A172 (cell line): ENCODE data around the gene GNG2. TPM values are rescaled to one million over a fixed set of nuclear protein-coding genes. Genes with fewer than 3 reads are reported as not detected.

Experiments
- DNase-seq: peaks from one replicate; pipeline ENCODE4 v3.0.0-alpha.2; 2015; ENCODE audit warnings: low spot score
- total RNA-seq: library from RNA; depleted of rRNA; stranded (reverse); fragments of >200 nt; shearing (Covaris generic); gene quantifications from 2 replicates; pipeline ENCODE4 v1.2.3, GENCODE V29; 2014; rRNA removed

The GNG2 gene
- total RNA-seq = 3.8 and 8.5 TPM in 2 replicates

- DNase-seq = peak; percentile 67
These were observed at the start of gene GNG2 for GRCh38 chr14:51860164-51860824. GNG2 (plus strand) TSS chr14:51860612; CDS start chr14:51950679, 90,067 bp downstream.

- DNase-seq = no peak
These were observed 48.7 kb upstream of the GNG2 start for GRCh38 chr14:51811706-51812105.

- no peak for DNase-seq
These were observed 44.4 kb upstream of the GNG2 start for GRCh38 chr14:51816031-51816430.

- no peak for DNase-seq
These were observed 43.1 kb upstream of the GNG2 start for GRCh38 chr14:51817326-51817725.

GRCh38 chr14:51818748-51819380, 41.5 kb upstream of the GNG2 start:
- no peak for DNase-seq

- no peak for DNase-seq
These were observed 38.6 kb upstream of the GNG2 start for GRCh38 chr14:51821822-51822221.

- no peak for DNase-seq
These were observed 37.9 kb upstream of the GNG2 start for GRCh38 chr14:51822499-51822898.

- no peak for DNase-seq
These were observed 36.7 kb upstream of the GNG2 start for GRCh38 chr14:51823706-51824105.

- DNase-seq = no peak
These were observed 36.2 kb upstream of the GNG2 start for GRCh38 chr14:51824191-51824590.

GRCh38 chr14:51825926-51826325, 34.5 kb upstream of the GNG2 start:
- no peak for DNase-seq

- DNase-seq = peak; percentile 84
These were observed 32.2 kb upstream of the GNG2 start for GRCh38 chr14:51828017-51828797.

GRCh38 chr14:51834240-51834639, 26.2 kb upstream of the GNG2 start:
- DNase-seq = no peak

- DNase-seq = no peak
These were observed 24.0 kb upstream of the GNG2 start for GRCh38 chr14:51836417-51836816.

- no peak for DNase-seq
These were observed 16.1 kb upstream of the GNG2 start for GRCh38 chr14:51844081-51844881.

- DNase-seq = no peak
These were observed 14.6 kb upstream of the GNG2 start for GRCh38 chr14:51845811-51846210.

GRCh38 chr14:51846631-51847488, 13.6 kb upstream of the GNG2 start:
- no peak for DNase-seq

- DNase-seq = no peak
These were observed 13.0 kb upstream of the GNG2 start for GRCh38 chr14:51847489-51847796.

GRCh38 chr14:51848120-51848519, 12.3 kb upstream of the GNG2 start:
- no peak for DNase-seq

- DNase-seq = no peak
These were observed 11.3 kb upstream of the GNG2 start for GRCh38 chr14:51849097-51849496.

GRCh38 chr14:51850651-51851050, 9.8 kb upstream of the GNG2 start:
- no peak for DNase-seq

- no peak for DNase-seq
These were observed 7.9 kb upstream of the GNG2 start for GRCh38 chr14:51852541-51852940.
